H1 (cell line): ENCODE data around the gene NCEH1. TPM values are rescaled to one million over a fixed set of nuclear protein-coding genes. Genes with fewer than 3 reads are reported as not detected.

Source experiments
- CTCF ChIA-PET: fragments of 300-600 bp; sonication (Branson Sonifier 250); formaldehyde crosslinking; loops from one replicate; lab custom pipeline; 2021; ENCODE audit not compliant: partially characterized antibody; lab: Charles Lee
- POLR2A ChIA-PET: fragments of 300-600 bp; sonication (Branson Sonifier 250); formaldehyde crosslinking; loops from one replicate; lab custom pipeline; 2021; ENCODE audit warnings: inconsistent platforms; ENCODE audit not compliant: partially characterized antibody; lab: Charles Lee
- DNase-seq, 2 experiments: peaks; one replicate each; pipeline versions ENCODE4 v3.0.0 to v3.0.0-alpha.2; 2010 to 2022; ENCODE audit warnings: low spot score in 2 of 2, low read depth in 1 of 2, mixed read lengths in 1 of 2
- FAIRE-seq: peaks from 2 replicates; lab custom pipeline; 2011; peaks lifted over from hg19 to GRCh38; lab: Jason Lieb, UNC
- H2AFZ ChIP-seq: 2 replicates; pipeline ENCODE4 v1.8.1; 2012; ENCODE audit warnings: low read length, inconsistent platforms
- H2AK5ac ChIP-seq: 2 replicates; pipeline ENCODE4 v1.6.1; 2013; ENCODE audit warnings: low read depth, low read length
- H2BK120ac ChIP-seq: replicated peaks from 2 replicates; pipeline ENCODE3; 2013; ENCODE audit warnings: low read depth, low read length, inconsistent platforms
- H2BK12ac ChIP-seq: 2 replicates; pipeline ENCODE4 v1.6.1; 2013; ENCODE audit warnings: low read depth, low read length
- H2BK15ac ChIP-seq: 2 replicates; pipeline ENCODE4 v1.6.1; 2013; ENCODE audit warnings: low read length
- H2BK20ac ChIP-seq: 2 replicates; pipeline ENCODE4 v1.6.1; 2013; ENCODE audit warnings: low read length
- H2BK5ac ChIP-seq: 2 replicates; pipeline ENCODE4 v1.6.1; 2013; ENCODE audit warnings: low read depth, low read length
- H3K14ac ChIP-seq: 2 replicates; pipeline ENCODE4 v1.6.1; 2013; ENCODE audit warnings: inconsistent platforms; ENCODE audit not compliant: insufficient read length
- H3K18ac ChIP-seq: 2 replicates; pipeline ENCODE4 v1.6.1; 2013; ENCODE audit warnings: low read length; ENCODE audit errors: extremely low read depth
- H3K23ac ChIP-seq: 2 replicates; pipeline ENCODE4 v1.6.1; 2013; ENCODE audit warnings: inconsistent platforms; ENCODE audit not compliant: insufficient read length
- H3K23me2 ChIP-seq: 2 replicates; pipeline ENCODE4 v1.6.1; 2013; ENCODE audit warnings: low read depth, low read length
- H3K27ac ChIP-seq: 2 replicates; pipeline ENCODE4 v1.6.1; 2011; ENCODE audit warnings: low read depth, low read length, inconsistent platforms
- H3K27me3 ChIP-seq, 4 experiments: replicated peaks in 1 of 4; 1 replicate in 1 of 4; 2 replicates in 3 of 4; pipeline versions ENCODE4 v1.6.1 to v1.8.1; 2011 to 2013; ENCODE audit warnings: low read length in 3 of 4, mild to moderate bottlenecking in 3 of 4, inconsistent platforms in 2 of 4, mixed read lengths in 2 of 4, moderate library complexity in 1 of 4; ENCODE audit not compliant: control insufficient read depth in 3 of 4, insufficient read depth in 3 of 4; ENCODE audit errors: extremely low read depth in 1 of 4
- H3K36me3 ChIP-seq, 4 experiments: 2 replicates each; pipeline versions ENCODE4 v1.6.1 to v1.8.1; 2011 to 2013; ENCODE audit warnings: mild to moderate bottlenecking in 4 of 4, low read length in 3 of 4, moderate library complexity in 2 of 4, control low read depth in 1 of 4, inconsistent platforms in 1 of 4; ENCODE audit not compliant: insufficient read depth in 4 of 4, control insufficient read depth in 2 of 4
- H3K4ac ChIP-seq: replicated peaks from 2 replicates; pipeline ENCODE3; 2013; ENCODE audit warnings: low read length, low read depth, mixed read lengths, inconsistent platforms; ENCODE audit not compliant: insufficient read length
- H3K4me1 ChIP-seq, 4 experiments: replicated peaks in 1 of 4; 1 replicate in 1 of 4; 2 replicates in 3 of 4; pipeline versions ENCODE4 v1.6.1 to v1.8.1; 2011 to 2013; ENCODE audit warnings: low read length in 3 of 4, inconsistent platforms in 2 of 4, mixed read lengths in 1 of 4; ENCODE audit not compliant: insufficient read depth in 4 of 4, control insufficient read depth in 3 of 4
- H3K4me2 ChIP-seq, 2 experiments: 2 replicates each; pipeline versions ENCODE4 v1.6.1 to v1.8.1; 2011 to 2013; ENCODE audit warnings: low read depth in 2 of 2, low read length in 2 of 2, control low read depth in 1 of 2, inconsistent platforms in 1 of 2, mild to moderate bottlenecking in 1 of 2; ENCODE audit not compliant: insufficient read depth in 1 of 2
- H3K4me3 ChIP-seq, 4 experiments: fragments of 200-600, 300-600 bp in 1 of 4; sonication (generic), shearing (Covaris generic), sonication (Bioruptor Twin) in 1 of 4; 2 replicates each; pipeline versions ENCODE4 v1.5.1 to v1.8.1; 2011 to 2016; ENCODE audit warnings: low read length in 4 of 4, low read depth in 3 of 4, control low read depth in 2 of 4, inconsistent platforms in 2 of 4, mild to moderate bottlenecking in 2 of 4, mixed read lengths in 1 of 4, moderate library complexity in 1 of 4; ENCODE audit not compliant: insufficient read depth in 2 of 4; ENCODE audit errors: extremely low read depth in 1 of 4
- H3K56ac ChIP-seq: replicated peaks from 2 replicates; pipeline ENCODE3; 2013; ENCODE audit warnings: low read depth, mild to moderate bottlenecking, mixed read lengths, low read length, inconsistent platforms; ENCODE audit not compliant: insufficient read length
- H3K79me1 ChIP-seq: 2 replicates; pipeline ENCODE4 v1.6.1; 2013; ENCODE audit warnings: low read depth, low read length, control low read depth
- H3K79me2 ChIP-seq, 2 experiments: 2 replicates each; pipeline versions ENCODE4 v1.6.1 to v1.8.1; 2012 to 2013; ENCODE audit warnings: low read length in 2 of 2, mild to moderate bottlenecking in 2 of 2, inconsistent platforms in 1 of 2; ENCODE audit not compliant: insufficient read depth in 2 of 2, control insufficient read depth in 1 of 2
- H3K9ac ChIP-seq, 4 experiments: replicated peaks in 1 of 4; 1 replicate in 1 of 4; 2 replicates in 3 of 4; pipeline versions ENCODE4 v1.6.1 to v1.8.1; 2011 to 2013; ENCODE audit warnings: low read depth in 3 of 4, low read length in 3 of 4, control low read depth in 2 of 4, mild to moderate bottlenecking in 2 of 4, moderate library complexity in 2 of 4, inconsistent platforms in 1 of 4; ENCODE audit errors: extremely low read depth in 1 of 4
- H3K9me3 ChIP-seq, 2 experiments: 2 replicates each; pipeline versions ENCODE4 v1.6.1 to v1.8.1; 2012 to 2013; ENCODE audit warnings: mild to moderate bottlenecking in 2 of 2, moderate library complexity in 2 of 2, control low read depth in 1 of 2, inconsistent platforms in 1 of 2, low read depth in 1 of 2, low read length in 1 of 2, mixed read lengths in 1 of 2; ENCODE audit not compliant: insufficient read depth in 2 of 2
- H4K20me1 ChIP-seq, 2 experiments: replicated peaks in 1 of 2; 2 replicates each; pipeline versions ENCODE3 to v1.8.1; 2011 to 2013; ENCODE audit warnings: inconsistent platforms in 2 of 2, low read length in 2 of 2, mild to moderate bottlenecking in 1 of 2; ENCODE audit not compliant: insufficient read depth in 2 of 2, control insufficient read depth in 1 of 2
- H4K5ac ChIP-seq: 2 replicates; pipeline ENCODE4 v1.6.1; 2013; ENCODE audit warnings: low read length, low read depth, mixed read lengths, inconsistent platforms; ENCODE audit not compliant: insufficient read length
- H4K8ac ChIP-seq: 2 replicates; pipeline ENCODE4 v1.8.0; 2013; ENCODE audit warnings: mild to moderate bottlenecking, moderate library complexity, low read length, inconsistent platforms; ENCODE audit not compliant: insufficient read depth; ENCODE audit errors: extremely low read depth
- H4K91ac ChIP-seq: replicated peaks from 2 replicates; pipeline ENCODE3; 2013; ENCODE audit warnings: low read length, mixed read lengths, inconsistent platforms; ENCODE audit not compliant: insufficient read length
- KDM1A ChIP-seq: fragments of 200-600, 300-600 bp; sonication (generic); IDR thresholded peaks from 2 replicates; pipeline ENCODE4 v1.7.1; 2016; ENCODE audit warnings: mild to moderate bottlenecking, low read length, borderline replicate concordance
- KDM4A ChIP-seq: IDR thresholded peaks from one replicate; pipeline ENCODE4 v1.7.1; 2012; ENCODE audit warnings: low read depth, mild to moderate bottlenecking, moderate library complexity, low read length, inconsistent platforms; ENCODE audit not compliant: severe bottlenecking
- POLR2AphosphoS5 ChIP-seq: IDR thresholded peaks from 2 replicates; pipeline ENCODE4 v1.6.1; 2011; ENCODE audit warnings: low read depth, low read length
- RNF2 ChIP-seq: fragments of 200-900, 300-1000 bp; sonication (generic); IDR thresholded peaks from 2 replicates; pipeline ENCODE4 v1.7.1; 2016; ENCODE audit warnings: borderline replicate concordance, low read depth, mild to moderate bottlenecking, antibody characterized with exemption, low read length; ENCODE audit not compliant: poor library complexity, severe bottlenecking; ENCODE audit errors: missing control alignments
- SP4 ChIP-seq: IDR thresholded peaks from 2 replicates; pipeline ENCODE4 v1.6.1; 2012; ENCODE audit warnings: low read length, inconsistent platforms
- TBP ChIP-seq: IDR thresholded peaks from 2 replicates; pipeline ENCODE4 v1.6.1; 2011; ENCODE audit warnings: low read depth, low read length, improper control_type of control experiment
- YY1 ChIP-seq: IDR thresholded peaks from 2 replicates; pipeline ENCODE4 v1.6.1; 2011; ENCODE audit warnings: low read depth, mild to moderate bottlenecking, low read length
- WGBS, 2 experiments: shearing (Covaris generic) in 1 of 2; methylation state at CpG; one replicate each; pipeline versions ENCODE4 v1.1.6 to v1.1.7; 2013 to 2015; ENCODE audit warnings: low lambda C conversion rate in 2 of 2, mixed read lengths in 2 of 2, inconsistent platforms in 1 of 2, low coverage in 1 of 2, missing lambda C conversion rate in 1 of 2; ENCODE audit not compliant: insufficient replicate concordance in 2 of 2, insufficient coverage in 1 of 2, insufficient read length in 1 of 2; ENCODE audit errors: extremely low coverage in 1 of 2, missing lambda C conversion rate in 1 of 2; 5-methylcytosine and 5-hydroxymethylcytosine counted together
- polyA plus RNA-seq, 7 experiments: library from polyadenylated mRNA; depleted of rRNA in 3 of 7; stranded (reverse) in 5 of 7; unstranded in 2 of 7; fragments of >200 nt in 5 of 7; fragments of 200-250 nt in 2 of 7; gene quantifications; 1 replicate in 5 of 7; 2 replicates in 1 of 7; 4 replicates in 1 of 7; pipeline versions ENCODE4 v1.2.1 to v1.2.3, GENCODE V29; 2011 to 2013; ENCODE audit warnings: missing spikeins in 2 of 7, mixed read lengths in 2 of 7
- total RNA-seq: library from RNA; stranded (reverse); fragmentation: NEBNext Ultra II Directional; extraction: Animal tissue kit (Norgen Biotek cat#: 25700); gene quantifications from 2 replicates; pipeline ENCODE4 v1.2.1, GENCODE V29; 2021

The NCEH1 gene
- total and polyA plus RNA-seq, 2 of the 8 experiments (the other 6 are each of a cell fraction or from before 2014, with no cell fraction given): 2.2 to 6.4 TPM

DNA sequence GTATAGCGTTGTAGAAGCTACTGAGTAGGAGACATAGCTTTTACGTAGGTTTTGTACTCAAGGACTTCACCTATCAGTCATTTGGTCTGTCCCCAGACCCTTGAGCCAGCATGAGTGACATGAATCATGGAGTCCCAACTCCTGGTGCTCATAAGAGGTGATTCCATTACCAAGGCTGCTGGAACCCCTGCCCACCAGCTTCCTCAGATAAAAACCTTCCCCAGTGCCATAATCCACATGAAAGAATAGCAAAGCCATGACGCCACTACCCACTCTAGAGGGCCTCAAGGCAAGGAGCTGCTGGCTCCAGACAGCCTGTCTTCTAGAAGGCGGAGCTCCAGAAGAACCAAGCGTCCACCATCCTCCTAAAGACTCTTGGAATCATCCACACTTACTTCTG, 69.6 kb downstream of the NCEH1 start:
- Histone ChIP-seq H2AK5ac (no peak overlapping the region), H4K8ac (no peak overlapping the region), H3K27ac (no peak overlapping the region), H3K4me2 (no peak overlapping the region), H3K14ac (no peak overlapping the region), H3K4ac (no peak overlapping the region), H2BK20ac (no peak overlapping the region), H2BK15ac (no peak overlapping the region), H3K18ac (no peak overlapping the region), H4K5ac (no peak overlapping the region), H3K79me1 (no peaks in the 10 kb centered on the region), H2BK120ac (no peak overlapping the region), H3K27me3 (no peaks in the 10 kb centered on the region), H3K23ac (no peak overlapping the region), H4K91ac (no peak overlapping the region), H4K20me1 (no peaks in the 10 kb centered on the region), H3K79me2 (no peaks in the 10 kb centered on the region), H3K23me2 (no peaks in the 10 kb centered on the region), H3K56ac (no peak overlapping the region), H3K9ac (no peak overlapping the region), H2BK5ac (no peak overlapping the region), H3K4me1 (no peaks in the 10 kb centered on the region), H3K4me3 (no peak overlapping the region), H3K36me3 (no peaks in the 10 kb centered on the region), H2BK12ac (no peak overlapping the region), H3K9me3 (no peaks in the 10 kb centered on the region), H2AFZ (no peak overlapping the region)
- WGBS, 2 experiments: 92% methylated on average over 5 of the region's 5 CpGs; no CpG with 5 or more reads in 1 of the 2 experiments
- ChIA-PET CTCF (interaction anchor here (1.1 to 2.5 kb wide), 4 partner anchors 17 to 46 kb away, joined by 3 to 17 read pairs (median 3); no protein-coding TSS in a partner anchor), POLR2A (no interaction called here)
- DNase-seq: no peak
- no peak for FAIRE-seq
- TF ChIP-seq POLR2AphosphoS5: no peak
- TF ChIP-seq KDM1A: no peak
- no peak for TF ChIP-seq RNF2
- no peak for TF ChIP-seq YY1
- no peak for TF ChIP-seq TBP
- TF ChIP-seq SP4: no peak
- TF ChIP-seq KDM4A: no peak
